ENCODE results near the gene PPP6R3.

PPP6R3 gene

GRCh38 chr11:68503792-68504191, 43.2 kb downstream of the PPP6R3 start:
- Histone ChIP-seq H3K4me3 (ENCODE audit: low read depth, low read length) (no peak overlapping the region), H3K27me3 (ENCODE audit: control insufficient read depth, insufficient read depth, low read length) (no peaks in the 10 kb centered on the region), H3K9me3 (ENCODE audit: control insufficient read depth, insufficient read depth, low read length) (no peaks in the 10 kb centered on the region), H3K36me3 (ENCODE audit: control insufficient read depth, insufficient read depth, low read length) (no peaks in the 10 kb centered on the region), H3K4me1 (ENCODE audit: control insufficient read depth, insufficient read depth, low read length) (peaks cover 19% of the 10 kb centered on the region), H3K9ac (ENCODE audit: low read depth, low read length) (no peak overlapping the region)

DNA sequence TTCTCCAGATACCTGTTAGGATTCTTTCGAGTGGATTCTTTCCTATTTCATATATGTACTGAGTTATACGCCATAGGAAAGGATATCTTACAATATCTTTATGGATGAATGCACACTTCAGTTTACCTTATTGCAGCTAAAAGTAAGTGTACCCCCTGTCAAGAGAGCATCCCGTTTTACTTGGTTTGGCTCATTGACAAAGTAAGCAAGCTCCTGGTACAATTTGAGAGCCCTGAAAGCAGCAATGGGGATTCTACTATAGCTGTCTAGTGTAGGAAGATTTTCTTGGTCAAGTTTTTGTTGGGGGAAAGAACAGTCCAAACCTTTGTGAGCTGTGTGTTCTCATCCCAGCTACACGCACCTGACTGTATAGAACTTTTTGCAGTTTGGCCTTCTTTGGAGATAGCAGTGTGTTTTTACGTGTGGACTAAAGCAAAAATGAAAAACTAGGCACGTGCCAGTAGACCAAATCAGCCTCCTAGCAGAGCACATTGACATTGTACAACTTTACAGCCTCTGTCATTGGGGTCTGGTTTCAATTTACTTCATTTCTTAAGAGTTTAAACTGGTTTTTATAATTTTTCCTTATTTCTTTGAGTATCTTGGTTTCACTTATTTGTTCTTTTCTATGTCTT, 44.0 kb downstream of the PPP6R3 start:
- H3K36me3 ChIP-seq (ENCODE audit: control insufficient read depth, insufficient read depth, low read length): no peaks in the 10 kb centered on the region
- H3K9ac ChIP-seq (ENCODE audit: low read depth, low read length): no peak overlapping the region
- H3K9me3 ChIP-seq (ENCODE audit: control insufficient read depth, insufficient read depth, low read length): no peaks in the 10 kb centered on the region
- no peaks in the 10 kb centered on the region for H3K27me3 ChIP-seq (ENCODE audit: control insufficient read depth, insufficient read depth, low read length)
- no peak overlapping the region for H3K4me3 ChIP-seq (ENCODE audit: low read depth, low read length)
- H3K4me1 ChIP-seq (ENCODE audit: control insufficient read depth, insufficient read depth, low read length): peaks cover 16% of the 10 kb centered on the region

GRCh38 chr11:68505596-68505995, 45.0 kb downstream of the PPP6R3 start:
- Histone ChIP-seq H3K9me3 (ENCODE audit: control insufficient read depth, insufficient read depth, low read length) (no peaks in the 10 kb centered on the region), H3K4me3 (ENCODE audit: low read depth, low read length) (no peak overlapping the region), H3K36me3 (ENCODE audit: control insufficient read depth, insufficient read depth, low read length) (no peaks in the 10 kb centered on the region), H3K27me3 (ENCODE audit: control insufficient read depth, insufficient read depth, low read length) (no peaks in the 10 kb centered on the region), H3K4me1 (ENCODE audit: control insufficient read depth, insufficient read depth, low read length) (peaks cover 16% of the 10 kb centered on the region), H3K9ac (ENCODE audit: low read depth, low read length) (no peak overlapping the region)

- Histone ChIP-seq H3K27me3 (ENCODE audit: control insufficient read depth, insufficient read depth, low read length) (no peaks in the 10 kb centered on the region), H3K36me3 (ENCODE audit: control insufficient read depth, insufficient read depth, low read length) (no peaks in the 10 kb centered on the region), H3K4me1 (ENCODE audit: control insufficient read depth, insufficient read depth, low read length) (peaks cover 16% of the 10 kb centered on the region), H3K4me3 (ENCODE audit: low read depth, low read length) (no peak overlapping the region), H3K9ac (ENCODE audit: low read depth, low read length) (no peak overlapping the region), H3K9me3 (ENCODE audit: control insufficient read depth, insufficient read depth, low read length) (no peaks in the 10 kb centered on the region)
These were observed 46.4 kb downstream of the PPP6R3 start for GRCh38 chr11:68506908-68507307.

GRCh38 chr11:68508425-68508824, 47.9 kb downstream of the PPP6R3 start:
- Histone ChIP-seq H3K4me1 (ENCODE audit: control insufficient read depth, insufficient read depth, low read length) (peaks cover 14% of the 10 kb centered on the region), H3K9ac (ENCODE audit: low read depth, low read length) (no peak overlapping the region), H3K27me3 (ENCODE audit: control insufficient read depth, insufficient read depth, low read length) (no peaks in the 10 kb centered on the region), H3K4me3 (ENCODE audit: low read depth, low read length) (no peak overlapping the region), H3K9me3 (ENCODE audit: control insufficient read depth, insufficient read depth, low read length) (no peaks in the 10 kb centered on the region), H3K36me3 (ENCODE audit: control insufficient read depth, insufficient read depth, low read length) (no peaks in the 10 kb centered on the region)

- Histone ChIP-seq H3K4me1 (ENCODE audit: control insufficient read depth, insufficient read depth, low read length) (peaks cover 13% of the 10 kb centered on the region), H3K27me3 (ENCODE audit: control insufficient read depth, insufficient read depth, low read length) (no peaks in the 10 kb centered on the region), H3K9me3 (ENCODE audit: control insufficient read depth, insufficient read depth, low read length) (no peaks in the 10 kb centered on the region), H3K36me3 (ENCODE audit: control insufficient read depth, insufficient read depth, low read length) (no peaks in the 10 kb centered on the region), H3K4me3 (ENCODE audit: low read depth, low read length) (no peak overlapping the region), H3K9ac (ENCODE audit: low read depth, low read length) (no peak overlapping the region)
These were observed 48.5 kb downstream of the PPP6R3 start for GRCh38 chr11:68509066-68509465.

DNA sequence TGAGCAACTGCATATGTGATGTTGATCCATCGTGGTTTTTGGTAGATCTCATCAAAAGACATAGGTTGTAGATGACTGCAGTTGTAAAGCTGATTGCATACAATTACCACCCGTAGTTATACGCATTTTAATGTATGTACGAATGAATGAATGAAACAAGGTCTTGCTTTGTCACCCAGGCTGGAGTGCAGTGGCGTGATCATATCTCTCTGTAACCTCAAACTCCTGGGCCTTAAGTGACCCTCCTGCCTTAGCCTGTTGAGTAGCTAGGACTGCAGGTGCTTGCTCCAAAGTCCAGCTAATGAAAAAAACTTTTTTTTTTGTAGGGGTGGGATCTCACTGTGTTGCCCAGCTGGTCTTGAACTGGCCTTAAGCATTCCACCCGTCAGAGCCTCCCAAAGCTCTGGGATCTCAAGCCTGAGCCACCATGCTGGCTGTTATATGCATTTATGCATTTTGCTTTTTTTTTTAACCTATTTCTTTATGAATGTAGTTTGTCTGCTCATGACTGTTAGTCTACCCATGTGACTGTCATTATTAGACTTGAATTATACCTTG, 53.5 kb downstream of the PPP6R3 start:
- no peaks in the 10 kb centered on the region for H3K36me3 ChIP-seq (ENCODE audit: control insufficient read depth, insufficient read depth, low read length)

DNA sequence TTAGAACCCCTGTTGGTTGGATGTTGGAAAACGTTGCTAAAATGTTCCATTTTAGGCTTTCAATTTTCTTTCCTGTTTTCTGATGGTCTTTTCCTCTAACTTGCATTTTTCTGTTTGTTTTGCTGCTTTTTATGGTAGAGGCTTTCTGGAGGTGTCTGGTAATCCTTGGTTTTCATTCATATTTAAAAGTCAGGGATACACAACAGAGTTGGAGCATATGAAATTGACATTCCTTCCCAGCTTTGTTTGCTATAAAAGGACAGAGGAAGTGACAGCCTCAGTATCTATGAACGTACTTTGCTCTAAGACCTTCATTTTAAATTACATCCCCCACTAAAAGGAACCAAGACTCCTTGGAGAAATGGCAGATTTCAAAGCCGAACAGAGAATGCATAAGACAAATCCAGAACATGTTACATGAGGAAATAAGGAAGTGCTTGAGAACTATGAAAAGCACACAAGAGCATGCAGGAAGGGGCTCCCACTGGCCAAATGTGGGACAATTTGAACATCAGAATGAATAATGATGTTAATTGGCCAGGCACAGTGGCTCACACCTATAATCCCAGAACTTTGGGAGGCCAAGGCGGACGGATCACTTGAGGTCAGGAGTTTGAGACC, 56.7 kb downstream of the PPP6R3 start:
- Histone ChIP-seq H3K9me3 (ENCODE audit: control insufficient read depth, insufficient read depth, low read length) (no peaks in the 10 kb centered on the region), H3K4me3 (ENCODE audit: low read depth, low read length) (no peak overlapping the region), H3K27me3 (ENCODE audit: control insufficient read depth, insufficient read depth, low read length) (no peaks in the 10 kb centered on the region), H3K4me1 (ENCODE audit: control insufficient read depth, insufficient read depth, low read length) (no peaks in the 10 kb centered on the region), H3K9ac (ENCODE audit: low read depth, low read length) (no peak overlapping the region), H3K36me3 (ENCODE audit: control insufficient read depth, insufficient read depth, low read length) (no peaks in the 10 kb centered on the region)

More for the DNA sequence above, 53.5 kb downstream of the PPP6R3 start:
- H3K4me3 ChIP-seq (ENCODE audit: low read depth, low read length): no peak overlapping the region
- H3K27me3 ChIP-seq (ENCODE audit: control insufficient read depth, insufficient read depth, low read length): no peaks in the 10 kb centered on the region
- H3K9me3 ChIP-seq (ENCODE audit: control insufficient read depth, insufficient read depth, low read length): no peaks in the 10 kb centered on the region
- H3K4me1 ChIP-seq (ENCODE audit: control insufficient read depth, insufficient read depth, low read length): peaks cover 3% of the 10 kb centered on the region
- no peak overlapping the region for H3K9ac ChIP-seq (ENCODE audit: low read depth, low read length)

GRCh38 chr11:68518191-68518590, 57.6 kb downstream of the PPP6R3 start:
- Histone ChIP-seq H3K4me1 (ENCODE audit: control insufficient read depth, insufficient read depth, low read length) (no peaks in the 10 kb centered on the region), H3K9ac (ENCODE audit: low read depth, low read length) (no peak overlapping the region), H3K27me3 (ENCODE audit: control insufficient read depth, insufficient read depth, low read length) (no peaks in the 10 kb centered on the region), H3K36me3 (ENCODE audit: control insufficient read depth, insufficient read depth, low read length) (no peaks in the 10 kb centered on the region), H3K9me3 (ENCODE audit: control insufficient read depth, insufficient read depth, low read length) (no peaks in the 10 kb centered on the region), H3K4me3 (ENCODE audit: low read depth, low read length) (no peak overlapping the region)

DNA sequence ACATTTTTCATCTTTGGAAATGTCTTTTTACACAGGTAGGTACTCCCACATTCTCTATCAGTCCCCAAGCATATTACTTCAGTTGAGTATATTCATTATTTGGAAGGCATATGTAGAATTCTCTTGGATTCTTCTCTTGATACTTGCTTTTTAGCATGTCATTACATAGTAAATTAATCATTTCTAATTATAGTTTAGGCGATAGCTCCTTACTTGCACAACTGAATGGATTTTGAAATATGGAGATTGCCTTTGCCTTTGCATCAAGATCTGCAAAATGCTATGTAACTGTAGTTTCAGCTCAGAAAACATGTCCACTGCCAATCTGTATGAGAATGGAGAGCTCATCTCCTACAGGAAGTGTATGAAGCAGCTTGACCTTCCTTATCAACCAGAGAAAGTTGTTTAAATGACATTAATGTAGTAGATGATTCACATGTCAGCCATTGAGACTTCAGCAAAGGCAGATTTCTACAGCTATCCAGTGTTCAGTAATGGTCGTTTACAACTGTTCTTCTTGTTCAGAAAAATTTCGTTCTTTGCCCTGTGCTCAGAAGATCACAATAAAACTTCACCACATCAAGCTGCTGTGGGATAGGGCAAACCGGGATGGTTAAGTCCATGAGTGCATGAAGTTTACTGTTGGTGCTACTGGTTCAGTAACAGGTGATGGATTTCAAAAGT, 61.6 kb downstream of the PPP6R3 start:
- Histone ChIP-seq H3K9me3 (ENCODE audit: control insufficient read depth, insufficient read depth, low read length) (no peaks in the 10 kb centered on the region), H3K27me3 (ENCODE audit: control insufficient read depth, insufficient read depth, low read length) (no peaks in the 10 kb centered on the region), H3K36me3 (ENCODE audit: control insufficient read depth, insufficient read depth, low read length) (peaks cover 9% of the 10 kb centered on the region), H3K4me1 (ENCODE audit: control insufficient read depth, insufficient read depth, low read length) (no peaks in the 10 kb centered on the region), H3K4me3 (ENCODE audit: low read depth, low read length) (no peak overlapping the region), H3K9ac (ENCODE audit: low read depth, low read length) (no peak overlapping the region)

DNA sequence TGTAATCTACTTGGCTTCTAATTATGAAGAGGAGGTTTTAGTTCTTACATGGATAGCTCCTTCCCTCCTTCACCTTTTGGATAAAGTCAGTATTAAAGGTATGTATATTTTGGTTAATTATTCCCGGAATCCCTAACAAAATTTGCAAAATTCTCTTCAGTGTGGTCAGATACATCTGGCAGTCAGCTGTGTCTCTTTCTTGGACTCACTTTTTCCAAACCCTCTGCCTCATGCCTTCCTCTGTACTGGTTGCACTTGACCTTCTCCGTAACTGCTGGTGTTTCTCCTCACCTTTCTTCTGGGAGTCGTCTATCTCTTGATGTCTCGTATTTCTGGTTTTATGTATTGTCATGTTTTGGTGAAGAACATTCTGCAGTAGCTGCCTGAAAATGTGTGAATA, 62.5 kb downstream of the PPP6R3 start:
- H3K4me3 ChIP-seq (ENCODE audit: low read depth, low read length): no peak overlapping the region
- H3K36me3 ChIP-seq (ENCODE audit: control insufficient read depth, insufficient read depth, low read length): peaks cover 13% of the 10 kb centered on the region
- H3K9ac ChIP-seq (ENCODE audit: low read depth, low read length): no peak overlapping the region
- H3K27me3 ChIP-seq (ENCODE audit: control insufficient read depth, insufficient read depth, low read length): no peaks in the 10 kb centered on the region
- H3K4me1 ChIP-seq (ENCODE audit: control insufficient read depth, insufficient read depth, low read length): no peaks in the 10 kb centered on the region
- H3K9me3 ChIP-seq (ENCODE audit: control insufficient read depth, insufficient read depth, low read length): no peaks in the 10 kb centered on the region

GRCh38 chr11:68523743-68524142, 63.2 kb downstream of the PPP6R3 start:
- Histone ChIP-seq H3K9me3 (ENCODE audit: control insufficient read depth, insufficient read depth, low read length) (no peaks in the 10 kb centered on the region), H3K4me3 (ENCODE audit: low read depth, low read length) (no peak overlapping the region), H3K9ac (ENCODE audit: low read depth, low read length) (no peak overlapping the region), H3K36me3 (ENCODE audit: control insufficient read depth, insufficient read depth, low read length) (peaks cover 13% of the 10 kb centered on the region), H3K4me1 (ENCODE audit: control insufficient read depth, insufficient read depth, low read length) (no peaks in the 10 kb centered on the region), H3K27me3 (ENCODE audit: control insufficient read depth, insufficient read depth, low read length) (no peaks in the 10 kb centered on the region)

Measured in iPS-15b (cell line).